ENCODE results near the gene ZIC2.

GRCh38 chr13:99985886-99986527 is 4.4 kb downstream of the ZIC2 start:
- TF ChIP-seq POLR2AphosphoS5 (IDR thresholded peaks at IDR 0.05; ENCODE audit: low read depth, low read length) (no peak), SIN3A (IDR thresholded peaks at IDR 0.05; ENCODE audit: borderline replicate concordance, insufficient read depth, low read length) (no peak), FOXP2 (optimal IDR thresholded peaks at IDR 0.05; ENCODE audit: borderline replicate concordance, extremely low read depth, extremely low read length, insufficient read depth) (no peak)

All from PFSK-1 (cell line).